DMS153 treated with DMSO at 0.1 percent for 48 hours (cell line): ENCODE measurements around the gene DNALI1.
"Not testable (repeated sequence)": the region's sequence is repeated elsewhere in the genome, so short reads cannot be mapped to it uniquely, and the experiment has no call there.

ENCODE experiments used
- DNase-seq: peaks from one replicate; lab custom pipeline; 2025; ENCODE audit not compliant: unreplicated experiment; lab: John Stamatoyannopoulos, UW

Gene DNALI1

GRCh38 chr1:37553927-37554808 lies 2.6 kb upstream of the DNALI1 start, which contains the start of gene SNIP1:
Gene SNIP1, minus strand, starts transcription at chr1:37554293. Its CDS starts 64 bp downstream, at chr1:37554229.
- DNase-seq, result peak; percentile 97

- no peak for DNase-seq
Measured at GRCh38 chr1:37557402-37557801, 662 bp downstream of the DNALI1 start.

- no peak for DNase-seq
Measured at GRCh38 chr1:37558411-37558810, 1.7 kb downstream of the DNALI1 start.

- no peak for DNase-seq
Measured at GRCh38 chr1:37559080-37559479, 2.3 kb downstream of the DNALI1 start.

GRCh38 chr1:37559957-37560379 lies 3.2 kb downstream of the DNALI1 start:
- DNase-seq, result not testable (repeated sequence)

- no peak for DNase-seq
Measured at GRCh38 chr1:37560401-37561132, 3.8 kb downstream of the DNALI1 start.

GRCh38 chr1:37561133-37562132 lies 4.7 kb downstream of the DNALI1 start:
- DNase-seq, result no peak

GRCh38 chr1:37562984-37563383 lies 6.2 kb downstream of the DNALI1 start:
- DNase-seq, result no peak

GRCh38 chr1:37564892-37565291 lies 8.2 kb downstream of the DNALI1 start:
- DNase-seq, result no peak

GRCh38 chr1:37567023-37567422 lies 10.3 kb downstream of the DNALI1 start:
- DNase-seq, result no peak

- DNase-seq, result no peak
Measured at GRCh38 chr1:37570528-37571334, 14.0 kb downstream of the DNALI1 start.

GRCh38 chr1:37574834-37575480 lies 18.2 kb downstream of the DNALI1 start:
- DNase-seq, result no peak

GRCh38 chr1:37575692-37576091 lies 19.0 kb downstream of the DNALI1 start:
- DNase-seq, result no peak

- DNase-seq, result not testable (repeated sequence)
Measured at GRCh38 chr1:37584544-37584943, 27.8 kb downstream of the DNALI1 start.

- DNase-seq, result no peak
Measured at GRCh38 chr1:37588939-37589338, 32.2 kb downstream of the DNALI1 start.

- DNase-seq, result no peak
Measured at GRCh38 chr1:37593726-37594125, 37.0 kb downstream of the DNALI1 start.

- peak; percentile 97 for DNase-seq
Measured at GRCh38 chr1:37595440-37596181, 38.9 kb downstream of the DNALI1 start, which contains the start of gene GNL2. Gene GNL2, minus strand, starts transcription at chr1:37595937. Its CDS starts 115 bp downstream, at chr1:37595822.

- no peak for DNase-seq
Measured at GRCh38 chr1:37596182-37596667, 39.5 kb downstream of the DNALI1 start.
